Cerebellar nuclear complex (tissue), 1 donor: ENCODE data around the gene EMP3.
"Not testable (repeated sequence)": the region's sequence is repeated elsewhere in the genome, so short reads cannot be mapped to it uniquely, and the experiment has no call there.

Source experiments
- DNase-seq, 2 experiments: peaks; one replicate each; lab custom pipeline; 2025; lab: John Stamatoyannopoulos, UW

EMP3 gene, protein sequence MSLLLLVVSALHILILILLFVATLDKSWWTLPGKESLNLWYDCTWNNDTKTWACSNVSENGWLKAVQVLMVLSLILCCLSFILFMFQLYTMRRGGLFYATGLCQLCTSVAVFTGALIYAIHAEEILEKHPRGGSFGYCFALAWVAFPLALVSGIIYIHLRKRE

DNA sequence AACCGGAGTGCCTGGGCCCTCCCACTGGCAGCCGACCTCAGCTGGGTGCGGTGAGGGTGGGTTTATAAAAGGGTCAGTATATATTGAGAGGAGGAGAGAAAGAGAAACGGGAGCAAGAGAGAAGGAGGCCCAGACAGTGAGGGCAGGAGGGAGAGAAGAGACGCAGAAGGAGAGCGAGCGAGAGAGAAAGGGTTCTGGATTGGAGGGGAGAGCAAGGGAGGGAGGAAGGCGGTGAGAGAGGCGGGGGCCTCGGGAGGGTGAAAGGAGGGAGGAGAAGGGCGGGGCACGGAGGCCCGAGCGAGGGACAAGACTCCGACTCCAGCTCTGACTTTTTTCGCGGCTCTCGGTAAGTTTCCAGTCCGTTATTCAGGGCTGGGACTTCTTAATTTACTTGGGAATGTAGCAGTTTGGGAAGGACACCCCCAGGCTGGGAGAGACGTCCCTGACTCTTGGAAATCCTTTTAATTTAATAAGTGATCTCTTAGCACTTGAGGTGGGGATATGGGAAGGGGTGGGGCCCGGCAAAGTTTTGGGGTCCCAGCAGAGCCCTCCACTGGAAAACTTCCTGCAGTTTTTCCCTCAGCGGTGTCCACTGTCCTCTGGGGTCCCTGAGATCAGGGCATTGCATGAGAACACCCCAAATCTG is at the start of gene EMP3:
Gene EMP3, plus strand, starts transcription at position 288 of the 646 bp plus-strand sequence. CDS start 1,293 bp downstream, outside the sequence.
- no peak for DNase-seq

DNA sequence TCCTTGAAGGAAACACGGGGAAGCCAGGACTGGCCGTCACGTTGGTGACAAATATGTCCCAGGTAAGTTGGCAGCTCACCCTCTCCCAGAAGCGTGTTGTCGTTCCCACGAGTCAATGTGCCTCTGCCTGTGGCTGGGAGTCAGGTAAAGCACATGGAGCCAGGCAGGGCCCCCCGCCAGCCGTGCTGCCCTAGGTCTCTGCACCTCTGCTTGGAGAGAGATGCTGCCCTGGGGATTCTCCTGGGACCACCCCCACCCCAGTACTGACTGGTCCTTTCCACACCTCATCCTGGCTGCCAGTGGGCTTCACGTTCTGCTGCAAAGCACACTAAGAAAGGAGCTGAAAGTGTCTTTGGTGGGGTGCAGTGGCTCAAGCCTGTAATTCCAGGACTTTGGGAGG is 45.6 kb upstream of the EMP3 start:
- no peak for DNase-seq

DNA sequence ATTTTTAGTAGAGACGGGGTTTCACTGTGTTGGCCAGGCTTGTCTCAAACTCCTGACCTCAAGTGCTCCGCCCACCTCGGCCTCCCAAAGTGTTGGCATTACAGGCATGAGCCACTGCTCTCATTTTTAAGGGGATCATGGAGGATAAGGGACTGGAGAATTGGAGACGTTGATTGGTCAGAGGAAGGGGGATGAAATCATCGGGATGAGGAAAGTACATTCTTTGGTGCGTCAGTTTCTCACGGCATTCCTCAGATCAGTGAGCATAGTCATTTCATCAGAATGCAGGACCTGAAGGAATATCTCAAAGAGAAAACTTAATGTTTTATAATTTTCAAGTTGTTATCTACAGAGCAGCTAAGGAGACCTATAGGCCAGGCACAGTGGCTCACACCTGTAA is 41.4 kb upstream of the EMP3 start:
- DNase-seq = no peak

DNA sequence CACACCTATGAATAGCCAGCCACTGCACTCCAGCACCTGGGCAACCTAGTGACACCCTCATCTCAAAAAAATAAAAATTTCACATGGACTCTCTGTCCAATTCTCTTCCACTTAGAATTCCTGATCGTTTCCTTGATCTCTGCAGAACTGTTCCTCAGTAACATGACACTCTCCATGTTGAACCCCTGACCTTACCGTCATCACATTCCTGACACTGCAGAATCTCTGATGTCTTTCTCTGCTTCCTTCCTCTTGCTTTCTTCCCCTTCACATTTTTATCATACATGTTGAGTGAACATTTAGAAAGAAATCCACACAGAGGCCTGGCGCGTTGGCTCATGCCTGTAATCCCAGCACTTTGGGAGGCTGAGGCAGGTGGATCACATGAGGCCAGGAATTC is 40.5 kb upstream of the EMP3 start:
- no peak for DNase-seq

DNA sequence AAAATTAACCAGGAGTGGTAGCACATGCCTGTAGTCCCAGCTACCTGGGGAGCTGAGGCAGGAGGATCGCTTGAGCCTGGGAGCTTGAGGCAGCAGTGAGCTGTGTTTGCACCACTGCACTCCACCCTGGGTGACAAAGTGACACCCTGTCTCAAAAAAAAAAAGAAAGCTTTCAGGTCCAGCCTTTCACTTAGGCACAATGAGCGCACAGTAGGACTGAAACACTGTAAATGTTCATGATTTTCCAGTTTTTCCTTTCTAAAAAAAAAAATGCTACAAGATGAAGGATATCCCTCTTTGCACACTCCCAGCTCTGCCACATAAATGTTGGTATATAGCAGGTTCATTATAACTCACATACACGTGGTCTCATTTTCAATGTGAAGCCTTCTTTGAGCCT is 37.6 kb upstream of the EMP3 start:
- no peak for DNase-seq

DNA sequence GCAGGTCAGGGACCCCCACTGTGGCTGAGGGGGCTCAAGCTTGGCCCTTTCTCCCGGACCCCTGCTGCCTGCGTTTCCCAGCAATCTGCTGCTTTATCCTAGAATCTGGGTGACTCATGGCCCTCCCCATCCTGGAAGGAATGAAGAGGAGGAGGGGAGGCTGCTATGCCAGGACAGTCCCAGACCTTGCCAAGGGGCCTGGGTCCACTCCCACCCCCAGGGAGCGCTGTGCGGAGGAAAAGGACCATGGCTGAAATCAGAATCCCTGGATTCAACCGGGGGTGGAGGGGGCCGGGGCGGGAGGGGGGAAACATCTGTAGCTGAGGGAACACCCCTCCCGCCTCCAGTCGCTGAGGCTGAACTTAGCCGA is 35.0 kb upstream of the EMP3 start:
- no peak for DNase-seq

DNA sequence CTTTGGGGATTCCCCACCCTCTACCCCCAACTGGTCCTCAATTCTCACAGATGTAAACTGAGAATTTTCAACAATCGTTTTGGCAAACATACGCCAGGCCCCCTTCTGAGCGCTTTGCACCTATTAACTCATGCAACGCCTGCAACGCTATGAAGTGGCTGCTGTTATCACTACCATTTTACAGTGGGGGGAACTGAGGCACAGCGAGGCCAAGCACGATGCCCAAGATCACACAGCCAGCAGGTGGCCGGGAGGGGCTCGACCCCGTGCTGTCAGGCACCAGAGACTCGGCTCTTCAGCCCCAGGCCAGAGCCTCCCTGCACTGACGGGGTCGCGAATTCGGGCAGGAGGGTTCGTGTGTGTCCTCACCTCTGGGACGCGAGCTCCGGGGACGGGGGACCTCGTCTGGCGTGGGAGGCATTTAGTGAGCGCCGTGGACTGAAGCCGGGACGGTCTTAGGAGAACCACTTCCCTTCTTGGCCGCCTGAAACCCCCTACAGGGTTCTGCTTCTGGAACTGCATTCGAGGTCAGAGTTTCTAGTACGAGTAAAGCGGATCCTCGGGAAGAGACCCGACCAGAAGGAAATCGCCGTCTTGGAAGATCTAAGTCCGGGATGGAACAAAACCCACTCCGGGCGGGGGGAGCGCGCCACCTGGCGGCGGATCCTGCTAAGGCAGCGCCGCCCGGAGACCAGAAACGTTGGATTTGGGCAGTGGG is 34.4 kb upstream of the EMP3 start:
- no peak for DNase-seq

DNA sequence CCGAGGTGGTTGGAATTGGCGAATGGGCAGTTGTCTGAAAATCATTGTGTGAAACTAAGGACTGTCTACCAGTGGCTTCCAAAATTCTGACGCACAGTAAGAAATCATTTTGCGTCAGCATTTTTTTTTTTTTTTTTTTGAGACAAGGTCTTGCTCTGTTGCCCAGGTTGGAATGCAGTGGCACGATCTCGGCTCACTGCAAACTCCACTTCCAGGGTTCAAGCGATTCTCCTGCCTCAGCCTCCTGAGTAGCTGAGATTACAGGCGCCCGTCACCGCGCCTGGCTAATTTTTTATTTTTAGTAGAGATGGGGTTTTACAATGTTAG is 33.9 kb upstream of the EMP3 start:
- DNase-seq = not testable (repeated sequence)

DNA sequence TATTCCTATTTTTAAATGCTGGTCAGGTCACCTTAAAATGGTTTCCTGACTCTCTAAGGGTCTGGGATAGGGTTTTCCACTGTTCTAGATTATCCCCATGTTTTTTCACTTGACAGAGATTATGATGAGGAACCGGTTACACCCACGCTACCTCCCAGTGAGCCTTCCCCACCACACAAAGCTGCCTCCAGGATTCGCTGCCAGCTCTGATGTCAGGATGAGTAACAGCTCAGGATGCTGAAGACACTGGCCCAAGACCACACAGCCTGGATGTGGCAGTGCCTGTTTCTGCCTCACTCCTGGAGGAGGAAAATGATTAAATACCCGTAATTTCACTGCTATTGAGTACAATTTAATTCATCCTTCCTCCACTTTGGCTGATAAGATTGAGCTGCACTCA is 32.6 kb upstream of the EMP3 start:
- DNase-seq = no peak

DNA sequence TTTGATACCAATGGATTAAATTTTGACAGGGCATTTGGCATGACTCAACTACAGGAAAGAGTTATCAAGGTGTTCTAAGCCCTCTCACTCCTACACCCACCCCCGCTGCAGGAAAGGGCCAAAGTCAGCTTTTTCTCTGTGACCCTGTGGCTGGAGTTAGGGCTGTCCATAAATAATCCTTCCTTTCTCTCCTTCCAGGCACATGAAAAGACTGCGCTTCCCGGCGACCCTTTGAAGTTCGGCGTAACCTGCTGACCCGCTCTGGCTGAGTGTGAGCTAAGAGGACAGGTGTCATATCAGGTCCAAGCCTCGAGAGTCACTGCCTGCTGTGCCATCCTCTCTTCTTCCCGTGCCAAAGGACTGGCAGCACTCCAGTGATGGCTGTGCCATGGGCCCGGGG is 29.9 kb upstream of the EMP3 start:
- no peak for DNase-seq

DNA sequence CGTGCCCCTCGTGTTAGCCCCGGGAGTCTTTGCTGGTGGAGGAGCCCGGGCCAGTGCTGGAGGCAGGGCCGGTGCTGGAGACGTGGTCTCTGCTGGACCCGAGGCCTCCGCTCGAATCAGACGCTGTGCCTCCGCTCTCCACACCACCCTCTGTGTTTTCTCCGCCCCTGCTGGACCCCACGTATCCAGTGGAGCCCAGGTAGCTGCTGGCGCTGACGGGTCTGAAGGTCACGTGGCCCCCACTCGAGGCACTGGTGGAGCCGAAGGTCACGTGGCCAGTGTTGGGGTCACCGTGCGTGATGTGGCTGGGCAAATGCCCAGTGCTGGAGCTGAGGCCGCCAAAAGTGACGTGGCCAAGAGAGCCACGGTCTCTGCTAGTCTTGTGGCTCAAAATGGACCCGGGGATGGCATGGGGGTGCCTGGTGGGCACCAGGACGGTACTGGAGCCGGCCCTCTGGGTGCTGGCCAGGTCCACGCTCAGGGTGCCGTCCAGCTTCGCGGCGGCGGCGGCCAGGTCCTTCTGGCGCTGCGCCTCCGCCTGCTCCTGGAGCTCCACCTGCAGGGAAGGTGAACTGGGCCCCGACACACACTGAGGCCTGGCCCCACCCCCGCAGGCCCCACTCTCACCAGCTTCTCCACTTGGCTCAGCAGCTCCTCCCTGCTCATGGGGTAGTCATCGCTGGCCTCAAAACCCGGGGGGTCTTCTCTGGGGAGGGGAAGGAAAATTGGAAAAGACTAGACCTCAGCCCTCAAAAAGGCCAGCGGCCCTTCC is 28.2 kb upstream of the EMP3 start:
- no peak for DNase-seq

DNA sequence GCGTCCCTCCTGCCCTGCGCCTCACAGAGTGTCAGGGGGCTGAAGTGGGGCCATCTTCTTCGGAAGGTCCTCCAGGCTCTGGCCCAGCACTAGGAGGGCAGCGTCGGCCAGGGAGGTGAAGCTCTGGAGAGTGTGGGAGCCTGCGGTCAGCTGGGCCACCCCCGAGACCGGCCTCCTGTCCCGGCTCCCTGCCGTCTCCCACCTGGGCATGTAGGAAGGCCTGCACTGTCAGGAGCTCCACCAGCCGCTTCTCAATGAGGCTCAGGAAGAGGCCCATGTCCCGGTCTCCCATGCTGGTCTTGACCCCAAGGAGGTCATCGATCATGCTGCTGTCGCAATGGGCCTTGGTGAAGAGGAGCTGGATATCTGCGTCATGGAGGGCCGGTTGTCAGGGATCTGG is 27.4 kb upstream of the EMP3 start:
- DNase-seq = no peak

DNA sequence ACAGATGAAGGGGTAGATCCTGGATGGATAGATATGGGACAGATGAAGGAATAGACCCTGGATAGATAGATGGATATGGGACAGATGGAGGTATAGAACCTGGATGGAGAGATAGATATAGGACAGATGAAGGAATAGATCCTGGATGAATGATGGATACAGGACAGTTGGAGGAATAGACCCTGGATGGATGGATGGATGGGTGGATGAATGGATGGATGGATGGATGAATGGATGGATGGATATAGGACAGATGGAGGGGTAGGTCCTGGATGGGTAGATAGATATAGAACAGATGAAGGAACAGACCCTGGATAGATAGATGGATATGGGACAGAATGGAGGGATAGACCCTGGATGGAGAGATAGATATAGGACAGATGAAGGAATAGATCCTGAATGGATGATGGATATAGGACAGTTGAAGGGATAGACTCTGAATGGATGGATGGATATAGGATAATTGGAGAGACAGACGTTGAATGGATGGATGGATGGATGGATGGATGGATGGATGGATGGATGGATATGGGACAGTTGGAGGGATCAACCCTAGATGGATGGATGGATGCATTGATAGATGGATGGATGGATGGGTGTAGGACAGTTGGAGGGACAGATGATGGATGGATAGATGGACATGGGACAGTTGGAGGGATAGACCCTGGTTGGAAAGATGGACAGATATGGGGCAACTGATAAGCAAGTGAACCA is 23.3 kb upstream of the EMP3 start:
- DNase-seq = no peak

DNA sequence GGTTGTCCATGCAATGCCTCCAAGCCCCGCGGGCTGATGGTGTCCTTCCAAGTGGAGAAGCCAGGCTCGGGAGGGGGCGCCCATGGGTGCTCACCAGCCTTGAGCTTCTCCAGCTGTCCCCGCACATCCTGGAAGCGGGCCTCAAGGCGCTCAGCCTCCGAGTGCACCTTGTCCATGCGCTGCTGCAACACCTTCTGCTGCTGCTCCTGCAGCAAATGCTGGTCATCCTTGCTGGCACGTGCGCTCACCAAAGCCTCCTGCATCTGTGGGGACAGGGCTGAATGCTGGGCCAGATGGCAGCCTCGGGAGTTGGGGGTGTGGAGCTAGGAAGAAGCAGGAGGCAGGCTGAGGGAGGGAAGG is 22.8 kb upstream of the EMP3 start:
- DNase-seq = no peak

DNA sequence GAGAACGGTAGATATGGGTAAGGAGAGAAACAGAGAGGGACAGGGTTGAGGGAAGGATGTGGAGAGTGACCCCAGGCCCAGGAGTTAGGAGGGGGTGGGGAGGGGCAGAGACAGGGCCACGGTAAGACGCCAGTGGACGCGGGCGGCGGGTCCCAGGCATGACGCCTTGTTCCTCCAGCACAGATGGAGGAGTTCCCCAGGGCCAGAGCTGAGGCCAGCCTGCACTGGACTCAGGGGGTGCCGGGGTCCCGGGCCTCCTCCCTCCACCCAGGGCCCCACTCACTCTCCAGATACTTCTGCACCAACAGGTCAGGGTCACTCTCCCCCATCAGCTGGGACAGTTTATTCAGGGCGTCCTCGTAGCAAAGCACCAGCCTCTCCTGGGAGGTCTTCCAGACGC is 22.0 kb upstream of the EMP3 start:
- no peak for DNase-seq

DNA sequence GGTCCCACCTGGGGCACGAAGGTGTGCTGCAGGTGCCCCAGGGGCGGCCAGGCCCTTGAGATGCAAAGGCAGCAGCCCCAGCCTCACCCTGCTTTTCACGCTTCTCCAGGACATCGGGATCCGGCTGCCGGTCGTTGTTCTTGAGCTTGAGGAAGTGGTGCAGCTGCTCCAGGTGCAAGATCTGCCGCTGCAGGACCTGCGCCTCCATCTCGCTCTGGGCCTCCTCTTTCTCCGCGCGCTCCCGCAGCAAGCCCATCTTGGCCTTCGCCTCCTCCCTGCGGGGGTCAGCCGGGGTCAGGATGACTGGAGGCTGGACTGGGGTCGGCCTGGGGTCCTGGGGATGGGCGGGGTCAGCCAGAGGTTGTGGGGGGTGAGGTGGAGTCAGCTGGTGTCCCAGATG is 21.5 kb upstream of the EMP3 start:
- no peak for DNase-seq

DNA sequence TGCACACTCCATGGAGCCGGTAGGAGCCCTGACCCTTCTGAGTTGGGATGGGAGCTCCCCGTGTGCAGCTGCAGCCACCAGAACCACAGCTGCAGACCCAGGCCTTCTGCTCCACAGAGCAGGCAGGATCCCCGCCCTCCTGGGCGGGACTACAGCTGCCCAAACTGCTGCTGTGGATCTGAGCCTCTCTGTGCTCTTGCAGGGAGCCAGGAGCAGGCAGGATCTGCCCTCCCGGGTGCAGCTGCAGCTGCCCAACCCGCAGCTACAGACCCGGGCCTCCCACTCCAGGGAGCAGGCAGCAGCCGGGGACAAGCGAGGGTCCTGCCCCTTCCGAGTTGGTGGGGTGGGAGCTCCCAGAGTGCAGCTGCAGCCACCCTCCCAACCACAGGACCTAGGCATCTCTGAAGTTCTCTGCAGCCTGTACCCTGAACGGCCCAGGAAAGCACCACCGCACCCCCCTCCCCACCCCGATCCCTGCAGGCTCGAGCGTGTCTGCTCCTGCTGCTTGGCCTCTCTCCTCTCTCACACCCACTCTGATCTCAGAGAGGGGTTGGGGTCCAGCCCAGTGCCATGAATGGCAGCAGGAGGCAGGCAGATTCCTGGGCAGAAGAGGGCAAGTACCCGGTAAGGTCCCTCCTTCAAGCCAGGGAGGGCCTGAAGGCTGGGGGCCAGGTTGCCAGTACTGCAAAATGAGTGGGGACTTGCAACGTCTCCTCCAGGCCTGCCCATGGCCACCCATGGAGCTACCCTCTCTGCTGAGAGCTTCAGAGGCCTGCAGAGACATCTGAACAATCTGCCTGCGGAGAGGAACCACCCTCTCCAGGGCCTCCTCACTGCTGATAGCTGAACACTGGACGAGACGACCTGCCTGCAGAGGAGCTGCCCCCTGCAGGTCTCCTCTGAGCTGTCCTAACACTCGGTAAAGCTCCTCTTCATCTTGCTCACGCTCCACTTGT is 16.4 kb upstream of the EMP3 start:
- DNase-seq = no peak

DNA sequence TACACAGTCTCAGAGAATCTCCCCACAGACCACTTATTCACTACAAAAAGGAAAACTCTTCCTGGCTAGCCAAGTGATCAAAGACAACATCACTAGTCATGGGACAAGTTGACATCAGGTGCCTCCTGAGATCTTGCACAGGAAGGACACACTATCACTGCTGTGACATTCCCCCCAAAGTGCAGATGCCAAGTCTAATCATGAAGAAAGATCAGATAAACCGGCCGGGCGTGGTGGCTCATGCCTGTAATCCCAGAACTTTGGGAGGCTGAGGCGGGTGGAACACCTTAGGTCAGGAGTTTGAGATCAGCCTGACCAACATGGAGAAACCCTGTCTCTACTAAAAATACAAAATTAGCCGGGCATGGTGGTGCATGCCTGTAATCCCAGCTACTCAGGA is 15.6 kb upstream of the EMP3 start:
- not testable (repeated sequence) for DNase-seq

DNA sequence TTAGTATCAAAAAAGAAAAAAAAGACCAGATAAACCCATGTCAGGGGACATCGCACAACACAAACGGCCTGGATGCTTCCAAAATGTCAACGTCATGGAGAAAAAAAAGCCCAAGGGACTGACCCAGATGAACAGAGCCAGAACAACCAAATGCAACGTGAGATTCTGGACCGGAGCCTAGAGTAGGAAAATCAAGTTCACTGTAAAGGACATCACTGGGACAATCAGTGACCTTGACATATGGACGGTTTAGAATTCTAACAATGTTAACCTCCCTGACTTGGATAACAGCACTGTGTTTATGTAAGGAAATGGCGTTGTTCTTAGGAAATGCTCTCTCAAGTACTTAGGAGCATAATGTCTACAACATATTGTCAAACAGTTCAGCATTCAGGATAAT is 15.1 kb upstream of the EMP3 start:
- DNase-seq = no peak

DNA sequence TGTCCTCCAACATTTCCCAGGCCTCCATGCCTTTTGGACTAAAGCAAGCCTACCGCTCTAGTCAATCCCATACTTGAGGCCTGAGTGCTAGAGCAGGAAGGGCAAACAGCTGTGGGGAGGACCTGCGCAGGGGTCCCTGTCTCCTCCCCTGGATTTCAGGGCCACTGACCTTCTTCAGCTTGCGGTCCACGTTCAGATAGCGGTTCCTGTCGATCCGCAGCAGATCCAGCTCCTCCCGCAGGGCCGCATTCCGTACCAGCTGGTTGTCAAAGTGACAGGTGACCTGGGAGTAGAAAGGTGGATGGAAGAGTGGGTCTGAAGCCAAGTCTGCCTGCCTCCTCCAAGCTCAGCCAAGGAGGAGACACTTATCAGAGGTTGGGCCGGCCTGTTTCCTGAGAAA is 14.0 kb upstream of the EMP3 start:
- DNase-seq = no peak

DNA sequence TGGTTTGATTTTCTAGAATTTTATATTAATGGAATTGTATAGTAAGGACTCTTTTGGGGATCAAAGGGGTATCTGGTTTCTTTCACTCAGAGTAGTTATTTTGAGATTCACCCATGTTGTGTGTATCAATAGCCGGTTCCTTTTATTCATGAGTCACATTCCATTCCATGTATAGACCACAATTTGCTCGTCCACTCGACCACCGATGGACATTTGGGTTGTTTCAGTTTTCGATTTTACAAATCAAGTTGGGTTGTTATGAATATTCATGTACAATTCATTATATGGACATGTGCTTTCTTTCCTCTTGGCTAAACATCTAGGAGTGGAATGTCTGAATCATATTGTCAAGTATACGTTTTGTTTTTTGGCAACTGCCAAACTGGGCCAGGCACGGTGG is 9.6 kb upstream of the EMP3 start:
- DNase-seq = no peak

DNA sequence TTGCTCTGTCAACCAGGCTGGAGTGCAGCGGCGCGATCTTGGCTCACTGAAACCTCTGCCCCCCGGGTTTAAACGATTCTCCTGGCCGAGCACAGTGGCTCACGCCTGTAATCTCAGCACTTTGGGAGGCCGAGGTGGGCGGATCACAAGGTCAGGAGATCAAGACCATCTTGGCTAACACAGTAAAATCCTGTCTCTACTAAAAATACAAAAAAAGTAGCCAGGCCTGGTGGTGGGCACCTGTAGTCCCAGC is 7.7 kb upstream of the EMP3 start:
- DNase-seq = not testable (repeated sequence)
